ENCODE data around the gene GNAO1. TPM values are rescaled to one million over a fixed set of nuclear protein-coding genes. Genes with fewer than 3 reads are reported as not detected.

GNAO1 gene
- polyA plus RNA-seq, 6 donors from 2014 or later, result 0.07 to 0.55 TPM; not detected in 4

GRCh38 chr16:56345406-56346050 is 154.2 kb downstream of the GNAO1 start:
- Mint-ChIP-seq H3K4me3 (no peak overlapping the region), H3K9me3 (no peaks in the 10 kb centered on the region), H3K27me3 (peaks cover 0 to 21% (median 18%) of the 10 kb centered on the region in 3 donors), H3K4me1 (no peaks in the 10 kb centered on the region), H3K36me3 (no peaks in the 10 kb centered on the region), H3K27ac (no peak overlapping the region)
- DNase-seq, result no peak
- ATAC-seq (ENCODE audit: low read depth in 2 of 2), result no peak

- H3K36me3 Mint-ChIP-seq, result no peaks in the 10 kb centered on the region
- no peaks in the 10 kb centered on the region for H3K9me3 Mint-ChIP-seq
- peaks cover 0 to 24% (median 21%) of the 10 kb centered on the region in 3 donors for H3K27me3 Mint-ChIP-seq
- ATAC-seq (ENCODE audit: low read depth in 2 of 2) (no peak), DNase-seq (no peak)
- H3K4me3 Mint-ChIP-seq, result no peak overlapping the region
- peak overlapping the region in 2 of 6 donors; percentile 15 to 22 for H3K27ac Mint-ChIP-seq
- H3K4me1 Mint-ChIP-seq, result no peaks in the 10 kb centered on the region
Observed at GRCh38 chr16:56346131-56346890, 155.0 kb downstream of the GNAO1 start.

GRCh38 chr16:56347166-56347565 is 155.9 kb downstream of the GNAO1 start:
- Mint-ChIP-seq H3K27ac (no peak overlapping the region), H3K36me3 (no peaks in the 10 kb centered on the region), H3K27me3 (peaks cover 0 to 32% (median 21%) of the 10 kb centered on the region in 3 donors), H3K4me3 (no peak overlapping the region), H3K9me3 (no peaks in the 10 kb centered on the region), H3K4me1 (no peaks in the 10 kb centered on the region)
- ATAC-seq (ENCODE audit: low read depth in 2 of 2) (no peak), DNase-seq (no peak)

- no peaks in the 10 kb centered on the region for H3K36me3 Mint-ChIP-seq
- DNase-seq, result no peak
- no peak overlapping the region for H3K4me3 Mint-ChIP-seq
- H3K27ac Mint-ChIP-seq, result no peak overlapping the region
- peaks cover 0 to 35% (median 21%) of the 10 kb centered on the region in 3 donors for H3K27me3 Mint-ChIP-seq
- ATAC-seq (ENCODE audit: low read depth in 2 of 2), result no peak
- H3K4me1 Mint-ChIP-seq, result no peaks in the 10 kb centered on the region
- H3K9me3 Mint-ChIP-seq, result no peaks in the 10 kb centered on the region
Observed at GRCh38 chr16:56347670-56348069, 156.4 kb downstream of the GNAO1 start.

GRCh38 chr16:56348168-56349085 is 157.1 kb downstream of the GNAO1 start:
- H3K4me3 Mint-ChIP-seq, result peak overlapping the region in 1 of 8 donors; percentile 25
- ATAC-seq (ENCODE audit: low read depth in 2 of 2) (no peak), DNase-seq (no peak)
- no peak overlapping the region for H3K27ac Mint-ChIP-seq
- H3K4me1 Mint-ChIP-seq, result no peaks in the 10 kb centered on the region
- peaks cover 0 to 35% (median 21%) of the 10 kb centered on the region in 3 donors for H3K27me3 Mint-ChIP-seq
- no peaks in the 10 kb centered on the region for H3K36me3 Mint-ChIP-seq
- H3K9me3 Mint-ChIP-seq, result no peaks in the 10 kb centered on the region

- peak overlapping the region in 1 of 8 donors; percentile 25 for H3K4me3 Mint-ChIP-seq
- no peaks in the 10 kb centered on the region for H3K36me3 Mint-ChIP-seq
- ATAC-seq (ENCODE audit: low read depth in 2 of 2) (no peak), DNase-seq (no peak)
- H3K4me1 Mint-ChIP-seq, result no peaks in the 10 kb centered on the region
- H3K27ac Mint-ChIP-seq, result no peak overlapping the region
- peaks cover 0 to 35% (median 21%) of the 10 kb centered on the region in 3 donors for H3K27me3 Mint-ChIP-seq
- no peaks in the 10 kb centered on the region for H3K9me3 Mint-ChIP-seq
Observed at GRCh38 chr16:56349086-56349415, 157.8 kb downstream of the GNAO1 start.

GRCh38 chr16:56349711-56350161 is 158.4 kb downstream of the GNAO1 start:
- Mint-ChIP-seq H3K4me1 (no peaks in the 10 kb centered on the region), H3K36me3 (no peaks in the 10 kb centered on the region), H3K4me3 (no peak overlapping the region), H3K27ac (no peak overlapping the region), H3K9me3 (no peaks in the 10 kb centered on the region), H3K27me3 (peaks cover 0 to 35% (median 21%) of the 10 kb centered on the region in 3 donors)
- ATAC-seq (ENCODE audit: low read depth in 2 of 2) (no peak), DNase-seq (no peak)

GRCh38 chr16:56350491-56351405 is 159.5 kb downstream of the GNAO1 start:
- no peak for DNase-seq
- no peaks in the 10 kb centered on the region for H3K36me3 Mint-ChIP-seq
- H3K27me3 Mint-ChIP-seq, result peaks cover 0 to 35% (median 21%) of the 10 kb centered on the region in 3 donors
- no peaks in the 10 kb centered on the region for H3K9me3 Mint-ChIP-seq
- H3K4me3 Mint-ChIP-seq, result no peak overlapping the region
- no peaks in the 10 kb centered on the region for H3K4me1 Mint-ChIP-seq
- peak overlapping the region in 1 of 6 donors; percentile 56 for H3K27ac Mint-ChIP-seq
- ATAC-seq (ENCODE audit: low read depth in 2 of 2), result no peak

GRCh38 chr16:56351481-56351880 is 160.2 kb downstream of the GNAO1 start:
- DNase-seq, result no peak
- no peaks in the 10 kb centered on the region for H3K9me3 Mint-ChIP-seq
- H3K36me3 Mint-ChIP-seq, result no peaks in the 10 kb centered on the region
- H3K27ac Mint-ChIP-seq, result no peak overlapping the region
- no peak for ATAC-seq (ENCODE audit: low read depth in 2 of 2)
- H3K4me3 Mint-ChIP-seq, result peak overlapping the region in 1 of 8 donors; percentile 12
- peaks cover 3 to 6% (median 5%) of the 10 kb centered on the region in 3 donors for H3K4me1 Mint-ChIP-seq
- H3K27me3 Mint-ChIP-seq, result peaks cover 0 to 35% (median 16%) of the 10 kb centered on the region in 3 donors

GRCh38 chr16:56352351-56353053 is 161.2 kb downstream of the GNAO1 start:
- peak overlapping the region in 1 of 8 donors; percentile 17 for H3K4me3 Mint-ChIP-seq
- H3K4me1 Mint-ChIP-seq, result peaks cover 12 to 13% (median 12%) of the 10 kb centered on the region in 3 donors

GRCh38 chr16:56353054-56353921 is 162.0 kb downstream of the GNAO1 start:
- DNase-seq (no peak), ATAC-seq (ENCODE audit: low read depth in 2 of 2) (no peak)
- Mint-ChIP-seq H3K27ac (no peak overlapping the region), H3K4me1 (peaks cover 14 to 17% (median 16%) of the 10 kb centered on the region in 3 donors), H3K27me3 (peaks cover 0 to 35% (median 16%) of the 10 kb centered on the region in 3 donors), H3K36me3 (no peaks in the 10 kb centered on the region), H3K9me3 (no peaks in the 10 kb centered on the region), H3K4me3 (peak overlapping the region in 1 of 8 donors; percentile 20)

More at GRCh38 chr16:56352351-56353053, 161.2 kb downstream of the GNAO1 start:
- DNase-seq (no peak), ATAC-seq (ENCODE audit: low read depth in 2 of 2) (no peak)
- Mint-ChIP-seq H3K9me3 (no peaks in the 10 kb centered on the region), H3K27ac (peak overlapping the region in 1 of 6 donors; percentile 88), H3K27me3 (peaks cover 0 to 35% (median 16%) of the 10 kb centered on the region in 3 donors), H3K36me3 (no peaks in the 10 kb centered on the region)

Measured in naive B cell (primary cell).